Measurements from ENCODE around the gene GAGE13.
"Not testable (repeated sequence)": the region's sequence is repeated elsewhere in the genome, so short reads cannot be mapped to it uniquely, and the experiment has no call there.

GAGE13 gene

GRCh38 chrX:49331282-49331681, at the start of gene GAGE13:
Gene GAGE13, plus strand, starts transcription at chrX:49331582. Its CDS starts 1,156 bp downstream, at chrX:49332738.
- not testable (repeated sequence) for H3K9me3 ChIP-seq; H3K27ac ChIP-seq; H3K4me3 ChIP-seq (ENCODE audit: low read depth in 1 of 2, low read length in 1 of 2); H3K27me3 ChIP-seq; H3K36me3 ChIP-seq; H3K4me1 ChIP-seq (ENCODE audit: control insufficient read depth in 1 of 2, insufficient read depth in 1 of 2, low read depth in 1 of 2, low read length in 1 of 2)

- Histone ChIP-seq H3K36me3 (peaks cover 5% of the 10 kb centered on the region), H3K27ac (no peak overlapping the region), H3K4me1 (ENCODE audit: control insufficient read depth in 1 of 2, insufficient read depth in 1 of 2, low read depth in 1 of 2, low read length in 1 of 2) (no peaks in the 10 kb centered on the region), H3K9me3 (no peaks in the 10 kb centered on the region), H3K27me3 (no peaks in the 10 kb centered on the region), H3K4me3 (ENCODE audit: low read depth in 1 of 2, low read length in 1 of 2) (no peak overlapping the region)
- TF ChIP-seq CTCF (IDR thresholded peaks at IDR 0.05), result no peak
Observed at GRCh38 chrX:49282647-49283011, 48.8 kb upstream of the GAGE13 start.

GRCh38 chrX:49284212-49284611, 47.2 kb upstream of the GAGE13 start:
- H3K4me3 ChIP-seq (ENCODE audit: low read depth in 1 of 2, low read length in 1 of 2), result no peak overlapping the region
- H3K9me3 ChIP-seq, result no peaks in the 10 kb centered on the region
- no peak overlapping the region for H3K27ac ChIP-seq
- no peaks in the 10 kb centered on the region for H3K27me3 ChIP-seq
- no peaks in the 10 kb centered on the region for H3K4me1 ChIP-seq (ENCODE audit: control insufficient read depth in 1 of 2, insufficient read depth in 1 of 2, low read depth in 1 of 2, low read length in 1 of 2)
- peaks cover 5% of the 10 kb centered on the region for H3K36me3 ChIP-seq
- TF ChIP-seq CTCF (IDR thresholded peaks at IDR 0.05), result no peak

- no peaks in the 10 kb centered on the region for H3K27me3 ChIP-seq
- no peaks in the 10 kb centered on the region for H3K9me3 ChIP-seq
- TF ChIP-seq CTCF (IDR thresholded peaks at IDR 0.05), result no peak
- H3K4me1 ChIP-seq (ENCODE audit: control insufficient read depth in 1 of 2, insufficient read depth in 1 of 2, low read depth in 1 of 2, low read length in 1 of 2), result no peaks in the 10 kb centered on the region
- no peak overlapping the region for H3K4me3 ChIP-seq (ENCODE audit: low read depth in 1 of 2, low read length in 1 of 2)
- H3K36me3 ChIP-seq, result peaks cover 5% of the 10 kb centered on the region
- no peak overlapping the region for H3K27ac ChIP-seq
Observed at GRCh38 chrX:49286136-49286535, 45.2 kb upstream of the GAGE13 start.

- H3K9me3 ChIP-seq, result no peaks in the 10 kb centered on the region
- no peak overlapping the region for H3K4me3 ChIP-seq (ENCODE audit: low read depth in 1 of 2, low read length in 1 of 2)
- no peaks in the 10 kb centered on the region for H3K27me3 ChIP-seq
- no peak overlapping the region for H3K27ac ChIP-seq
- no peak for TF ChIP-seq CTCF (IDR thresholded peaks at IDR 0.05)
- H3K4me1 ChIP-seq (ENCODE audit: control insufficient read depth in 1 of 2, insufficient read depth in 1 of 2, low read depth in 1 of 2, low read length in 1 of 2), result no peaks in the 10 kb centered on the region
- H3K36me3 ChIP-seq, result peaks cover 5% of the 10 kb centered on the region
Observed at GRCh38 chrX:49286581-49286980, 44.8 kb upstream of the GAGE13 start.

GRCh38 chrX:49287665-49288064, 43.7 kb upstream of the GAGE13 start:
- Histone ChIP-seq H3K36me3 (peaks cover 5% of the 10 kb centered on the region), H3K4me1 (ENCODE audit: control insufficient read depth in 1 of 2, insufficient read depth in 1 of 2, low read depth in 1 of 2, low read length in 1 of 2) (no peaks in the 10 kb centered on the region), H3K27me3 (no peaks in the 10 kb centered on the region), H3K9me3 (no peaks in the 10 kb centered on the region), H3K4me3 (ENCODE audit: low read depth in 1 of 2, low read length in 1 of 2) (no peak overlapping the region), H3K27ac (no peak overlapping the region)
- no peak for TF ChIP-seq CTCF (IDR thresholded peaks at IDR 0.05)
